ENCODE data around the gene TNFRSF4.
"Not testable (repeated sequence)": the region's sequence is repeated elsewhere in the genome, so short reads cannot be mapped to it uniquely, and the experiment has no call there.

TNFRSF4 gene

GRCh38 chr1:1185101-1185765 lies 28.7 kb downstream of the TNFRSF4 start:
- H3K4me3 ChIP-seq (ENCODE audit: low read length), result no peak overlapping the region
- TF ChIP-seq ZNF274 (IDR thresholded peaks at IDR 0.05; ENCODE audit: low read depth, low read length), result no peak

GRCh38 chr1:1183833-1184775 lies 29.8 kb downstream of the TNFRSF4 start:
- no peak for TF ChIP-seq ZNF274 (IDR thresholded peaks at IDR 0.05; ENCODE audit: low read depth, low read length)

GRCh38 chr1:1183221-1183747 lies 30.7 kb downstream of the TNFRSF4 start:
- no peak for TF ChIP-seq ZNF274 (IDR thresholded peaks at IDR 0.05; ENCODE audit: low read depth, low read length)
- H3K4me3 ChIP-seq (ENCODE audit: low read length), result no peak overlapping the region

More at GRCh38 chr1:1183833-1184775, 29.8 kb downstream of the TNFRSF4 start:
- no peak overlapping the region for H3K4me3 ChIP-seq (ENCODE audit: low read length)

- no peak overlapping the region for H3K4me3 ChIP-seq (ENCODE audit: low read length)
- TF ChIP-seq ZNF274 (IDR thresholded peaks at IDR 0.05; ENCODE audit: low read depth, low read length), result no peak
Observed at GRCh38 chr1:1182491-1183220, 31.3 kb downstream of the TNFRSF4 start.

GRCh38 chr1:1181938-1182410 lies 32.0 kb downstream of the TNFRSF4 start:
- H3K4me3 ChIP-seq (ENCODE audit: low read length), result no peak overlapping the region
- TF ChIP-seq ZNF274 (IDR thresholded peaks at IDR 0.05; ENCODE audit: low read depth, low read length), result no peak

DNA sequence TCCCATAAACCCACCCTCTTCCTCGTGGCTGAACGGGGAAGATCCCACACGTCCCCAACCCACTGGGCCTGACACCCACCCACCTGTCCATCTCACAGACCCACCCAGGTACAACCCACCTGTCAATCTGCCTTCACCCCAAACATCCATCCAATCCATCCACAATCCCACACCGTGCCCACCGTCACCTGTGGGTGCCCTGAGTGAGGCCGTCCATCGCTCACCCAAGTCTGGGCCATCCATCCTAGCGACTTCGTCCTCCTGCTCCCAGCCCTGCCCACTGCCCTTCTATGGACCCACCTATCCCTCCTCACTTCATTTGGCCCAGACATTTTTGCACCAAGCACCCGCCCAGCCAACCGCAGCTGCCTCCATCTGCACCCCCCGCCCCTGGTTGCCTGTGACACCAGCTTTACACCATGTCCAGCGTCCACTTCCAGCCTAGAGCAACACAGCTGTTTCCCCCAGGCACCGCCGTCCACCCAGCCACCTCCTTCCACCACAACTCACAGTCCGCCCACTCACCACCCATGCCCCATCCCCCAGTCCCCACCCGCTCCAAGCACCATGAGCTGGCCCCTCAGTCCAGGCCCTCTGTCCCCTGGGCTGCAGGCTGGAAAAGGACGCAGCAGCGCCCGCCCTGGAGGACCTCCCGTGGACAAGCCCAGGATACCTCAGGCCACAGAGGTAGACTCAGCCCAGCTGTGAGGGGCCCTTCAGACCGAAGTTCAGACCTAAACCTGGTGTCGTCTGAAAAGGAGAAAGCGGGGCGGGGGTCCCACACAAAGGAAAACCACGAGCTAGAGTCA lies 32.6 kb downstream of the TNFRSF4 start:
- no peak overlapping the region for H3K4me3 ChIP-seq (ENCODE audit: low read length)
- no peak for TF ChIP-seq ZNF274 (IDR thresholded peaks at IDR 0.05; ENCODE audit: low read depth, low read length)

DNA sequence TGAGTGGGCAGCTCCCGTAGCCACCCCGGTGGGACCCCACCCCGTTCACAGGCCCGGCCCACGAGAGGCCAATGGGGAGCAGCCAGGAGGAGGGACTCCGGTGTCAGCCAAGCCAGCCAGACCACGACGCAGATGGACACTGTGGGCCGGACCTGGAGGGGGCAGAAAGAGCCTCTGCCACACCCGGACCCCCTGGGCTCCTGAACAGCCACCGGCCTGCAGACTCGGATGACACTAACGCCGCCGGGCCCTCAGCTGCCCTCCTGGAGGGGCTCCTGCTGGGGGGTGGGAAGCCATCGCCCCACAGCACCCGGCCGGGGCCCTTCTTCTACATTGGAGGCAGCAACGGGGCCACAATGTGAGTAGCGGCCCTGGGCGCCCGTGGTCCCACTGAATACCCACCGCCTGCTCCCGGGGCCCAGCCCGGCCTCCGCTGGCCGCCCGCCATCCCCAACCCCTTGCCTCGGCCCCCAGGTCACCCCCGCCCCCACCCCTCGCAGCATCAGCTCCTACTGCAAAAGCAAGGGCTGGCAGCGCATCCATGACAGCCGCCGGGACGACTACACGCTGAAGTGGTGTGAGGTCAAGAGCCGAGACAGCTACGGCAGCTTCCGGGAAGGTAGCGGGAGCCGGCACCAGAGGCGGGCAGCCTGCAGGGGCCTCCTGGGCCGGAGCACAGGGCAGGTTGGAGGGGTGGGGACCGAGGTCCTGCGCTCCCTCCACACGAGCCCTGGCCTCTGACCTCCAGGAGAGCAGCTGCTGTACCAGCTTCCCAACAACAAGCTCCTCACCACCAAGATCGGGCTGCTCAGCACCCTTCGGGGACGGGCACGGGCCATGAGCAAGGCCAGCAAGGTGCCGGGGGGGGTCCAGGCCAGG lies 33.7 kb downstream of the TNFRSF4 start:
- no peak for TF ChIP-seq ZNF274 (IDR thresholded peaks at IDR 0.05; ENCODE audit: low read depth, low read length)
- H3K4me3 ChIP-seq (ENCODE audit: low read length), result no peak overlapping the region

- no peak for TF ChIP-seq ZNF274 (IDR thresholded peaks at IDR 0.05; ENCODE audit: low read depth, low read length)
- no peak overlapping the region for H3K4me3 ChIP-seq (ENCODE audit: low read length)
Observed at GRCh38 chr1:1179346-1179982, 34.5 kb downstream of the TNFRSF4 start.

DNA sequence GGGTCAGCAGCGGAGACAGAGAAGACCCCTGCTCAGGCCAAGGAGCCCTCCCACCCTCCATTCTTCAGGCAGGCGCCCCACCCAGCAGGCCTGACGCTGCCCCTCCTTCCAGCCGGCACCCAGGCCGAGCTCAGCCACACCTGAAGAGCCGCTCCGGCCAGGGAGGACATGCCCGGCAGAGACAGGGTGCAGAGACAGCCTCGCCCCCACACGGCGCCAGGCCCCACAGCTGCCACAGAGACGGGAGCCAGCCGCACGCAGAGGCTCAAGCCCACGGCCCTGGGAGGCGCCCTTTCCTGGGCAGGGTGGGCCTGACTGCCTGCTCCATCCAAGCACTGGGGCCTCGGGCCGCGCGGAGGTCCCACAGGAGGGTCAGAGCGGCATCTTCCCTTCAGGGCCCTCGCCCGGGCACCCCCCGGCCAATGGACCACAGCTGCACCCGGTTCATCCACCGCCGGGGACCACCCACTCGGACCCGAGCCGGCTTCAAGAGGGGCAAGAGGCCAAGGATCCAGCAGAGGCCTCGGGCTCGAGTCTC lies 35.1 kb downstream of the TNFRSF4 start:
- TF ChIP-seq ZNF274 (IDR thresholded peaks at IDR 0.05; ENCODE audit: low read depth, low read length), result no peak
- H3K4me3 ChIP-seq (ENCODE audit: low read length), result no peak overlapping the region

DNA sequence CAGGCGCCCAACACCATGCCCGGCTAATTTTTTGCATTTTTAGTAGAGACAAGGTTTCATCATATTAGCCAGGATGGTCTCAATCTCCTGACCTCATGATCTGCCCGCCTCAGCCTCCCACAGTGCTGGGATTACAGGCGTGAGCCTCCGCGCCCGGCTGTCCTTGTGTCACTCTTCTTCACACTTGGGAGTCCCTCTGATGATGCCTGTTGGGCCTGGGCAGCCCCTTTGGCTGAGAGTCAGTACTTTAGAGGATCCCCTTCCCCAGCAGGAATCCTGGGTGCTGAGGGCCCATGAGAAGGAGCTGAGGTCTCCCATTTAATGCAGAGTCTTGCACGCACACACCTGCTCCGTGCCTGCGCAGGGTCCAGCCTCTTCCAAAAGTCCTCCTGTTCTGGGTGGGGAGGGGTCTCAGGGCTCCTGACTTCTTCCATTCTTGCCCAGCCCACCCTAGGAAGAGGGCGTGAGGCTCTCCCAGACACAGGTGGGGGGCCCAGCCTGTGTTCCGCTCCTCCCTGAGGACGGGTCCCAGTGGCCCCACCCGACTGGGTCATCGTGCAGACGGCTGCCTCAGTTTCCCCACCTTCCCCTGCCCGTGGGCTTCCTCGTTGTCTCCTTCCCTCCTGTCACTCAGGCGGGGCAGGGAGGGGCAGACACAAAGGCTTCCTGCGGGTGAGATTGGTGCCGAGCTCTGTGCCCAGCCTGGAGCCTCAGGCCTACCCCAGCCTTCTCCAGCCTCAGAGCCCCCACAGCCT lies 36.3 kb downstream of the TNFRSF4 start:
- no peak overlapping the region for H3K4me3 ChIP-seq (ENCODE audit: low read length)
- TF ChIP-seq ZNF274 (IDR thresholded peaks at IDR 0.05; ENCODE audit: low read depth, low read length), result no peak

- H3K4me3 ChIP-seq (ENCODE audit: low read length), result no peak overlapping the region
- TF ChIP-seq ZNF274 (IDR thresholded peaks at IDR 0.05; ENCODE audit: low read depth, low read length), result no peak
Observed at GRCh38 chr1:1176931-1177330, 37.0 kb downstream of the TNFRSF4 start.

DNA sequence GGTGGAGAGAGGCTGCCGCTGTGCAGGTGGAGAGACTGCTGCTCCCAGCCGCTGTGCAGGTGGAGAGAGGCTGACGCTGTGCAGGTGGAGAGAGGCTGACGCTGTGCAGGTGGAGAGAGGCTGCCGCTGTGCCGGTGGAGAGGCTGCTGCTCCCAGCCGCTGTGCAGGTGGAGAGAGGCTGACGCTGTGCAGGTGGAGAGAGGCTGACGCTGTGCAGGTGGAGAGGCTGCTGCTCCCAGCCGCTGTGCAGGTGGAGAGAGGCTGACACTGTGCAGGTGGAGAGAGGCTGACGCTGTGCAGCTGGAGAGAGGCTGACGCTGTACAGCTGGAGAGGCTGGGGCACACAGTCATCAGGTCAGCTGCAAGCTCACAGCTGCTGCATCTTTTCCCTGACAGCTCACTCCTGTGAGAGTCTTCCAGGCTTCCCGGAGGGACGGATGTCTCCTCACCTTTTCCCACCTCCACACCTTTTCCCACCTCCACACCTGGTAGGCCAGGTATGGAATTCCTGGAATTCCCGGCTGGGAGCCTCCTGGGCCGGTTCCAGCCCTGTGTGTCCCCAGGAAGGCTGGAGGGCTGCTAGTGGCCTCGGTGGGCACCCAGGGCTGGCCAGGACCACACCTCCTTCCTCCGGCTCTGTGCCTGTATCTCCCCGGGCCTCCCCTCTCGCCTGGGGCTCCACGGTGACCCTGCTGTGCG lies 37.7 kb downstream of the TNFRSF4 start:
- not testable (repeated sequence) for H3K4me3 ChIP-seq (ENCODE audit: low read length)

All from GM08714 (cell line).